Ovary (tissue), 3 donors: ENCODE measurements around the gene ATF3.

ENCODE experiments used
- CTCF ChIP-seq, 3 donors: fragments of 450-650 bp in 2 of 3; fragments of 200-600 bp in 1 of 3; IDR thresholded peaks; one replicate each; pipeline versions ENCODE4 v1.5.1 to v1.8.0; 2016 to 2022; ENCODE audit warnings: antibody characterized with exemption in 3 of 3, mild to moderate bottlenecking in 1 of 3
- POLR2A ChIP-seq: fragments of 450-650 bp; IDR thresholded peaks from one replicate; pipeline ENCODE4 v1.6.1; 2017; ENCODE audit warnings: antibody characterized with exemption, mild to moderate bottlenecking, moderate library complexity
- donor health status: DM: no; HTN: no; CAD: no.

DNA sequence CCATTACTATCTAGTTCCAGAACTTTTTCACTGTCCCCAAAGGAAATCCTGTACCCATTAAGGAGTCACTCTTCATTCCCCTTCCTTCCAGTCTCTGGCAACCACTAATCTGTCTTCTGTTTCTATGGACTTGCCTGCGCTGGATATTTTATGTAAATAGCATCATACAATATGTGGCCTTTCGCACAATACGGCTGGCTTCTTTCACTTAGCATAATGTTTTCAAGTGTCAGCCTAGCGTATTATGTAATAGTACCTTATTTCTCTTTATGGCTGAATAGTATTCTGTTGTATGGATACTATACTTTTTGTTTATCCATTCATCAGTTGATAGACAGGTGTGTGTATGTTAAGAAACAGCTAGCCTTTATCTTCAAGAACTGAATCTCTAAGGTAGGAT, 14.3 kb downstream of the ATF3 start:
- TF ChIP-seq CTCF (IDR thresholded peaks at IDR 0.05) (no peak), POLR2A (no peak)
